ENCODE data around the gene SIAH3. TPM values are rescaled to one million over a fixed set of nuclear protein-coding genes. Genes with fewer than 3 reads are reported as not detected.

The SIAH3 gene
- total RNA-seq, 1 experiment from 2014 or later: not detected

- no peak overlapping the region for H3K14ac ChIP-seq (ENCODE audit: insufficient read depth, low read length)
- no peaks in the 10 kb centered on the region; a peak in 1 of 7 replicates for H3K36me3 Mint-ChIP-seq (ENCODE audit: insufficient read depth in 1 of 3, low read depth in 3 of 3)
- H4K5ac ChIP-seq (ENCODE audit: insufficient read length, low read depth, low read length): no peak overlapping the region
- no peak overlapping the region for H3K4me2 ChIP-seq (ENCODE audit: insufficient read depth, insufficient read length, low read length)
- no peak overlapping the region; a peak in 1 of 7 replicates for H3K27ac Mint-ChIP-seq
- H3K9me3 ChIP-seq (ENCODE audit: control insufficient read depth, low read depth, low read length): no peaks in the 10 kb centered on the region
- H3K4ac ChIP-seq (ENCODE audit: low read depth, low read length): no peak overlapping the region
- no CpG with 5 or more reads among the region's 3 CpGs for WGBS (ENCODE audit: extremely low coverage, insufficient read length, low lambda C conversion rate)
- H3K9ac ChIP-seq (ENCODE audit: extremely low read depth, insufficient read length, low read length): no peak overlapping the region
- H3K27me3 Mint-ChIP-seq (ENCODE audit: low read depth): no peaks in the 10 kb centered on the region
- H3K4me1 Mint-ChIP-seq: peaks cover 0 to 14% of the 10 kb centered on the region in 2 experiments; a peak in 2 of 4 replicates
- H3K18ac ChIP-seq (ENCODE audit: insufficient read length, low read depth, low read length): no peak overlapping the region
- H2BK120ac ChIP-seq (ENCODE audit: low read depth, low read length, poor library complexity, severe bottlenecking): no peak overlapping the region
- H3K56ac ChIP-seq (ENCODE audit: insufficient read length, low read depth, low read length): no peak overlapping the region
- H3K27ac ChIP-seq (ENCODE audit: insufficient read length, low read depth, low read length): no peak overlapping the region
- no peaks in the 10 kb centered on the region for H3K4me1 ChIP-seq (ENCODE audit: insufficient read depth, low read length)
- no peaks in the 10 kb centered on the region for H3K23me2 ChIP-seq (ENCODE audit: insufficient read length, low read depth, low read length, poor library complexity, severe bottlenecking)
- H2BK15ac ChIP-seq (ENCODE audit: low read depth, low read length): no peak overlapping the region
- no peaks in the 10 kb centered on the region for H3K79me1 ChIP-seq (ENCODE audit: insufficient read depth, low read depth, low read length, poor library complexity, severe bottlenecking)
- H2BK20ac ChIP-seq (ENCODE audit: low read depth, low read length, poor library complexity, severe bottlenecking): no peak overlapping the region
- H3K9me3 Mint-ChIP-seq: peaks cover 0 to 2% of the 10 kb centered on the region in 2 experiments; a peak in 2 of 5 replicates
- H2AK5ac ChIP-seq (ENCODE audit: insufficient read length, low read length): no peak overlapping the region
- no peaks in the 10 kb centered on the region for H3K79me2 ChIP-seq (ENCODE audit: insufficient read depth, low read length)
- H2AFZ ChIP-seq (ENCODE audit: low read length): no peak overlapping the region
- H3T11ph ChIP-seq (ENCODE audit: low read length): no peak overlapping the region
- H3K4me3 Mint-ChIP-seq: no peak overlapping the region
- no peaks in the 10 kb centered on the region for H4K20me1 ChIP-seq (ENCODE audit: control insufficient read depth, insufficient read depth, insufficient read length)
- no peak for DNase-seq
- no peak overlapping the region for H2BK5ac ChIP-seq (ENCODE audit: insufficient read length, low read length)
- H2BK12ac ChIP-seq (ENCODE audit: insufficient read length, low read depth, low read length): no peak overlapping the region
- no peak overlapping the region for H3K23ac ChIP-seq (ENCODE audit: insufficient read length, low read depth, low read length)
- TF ChIP-seq, protein P1, sequence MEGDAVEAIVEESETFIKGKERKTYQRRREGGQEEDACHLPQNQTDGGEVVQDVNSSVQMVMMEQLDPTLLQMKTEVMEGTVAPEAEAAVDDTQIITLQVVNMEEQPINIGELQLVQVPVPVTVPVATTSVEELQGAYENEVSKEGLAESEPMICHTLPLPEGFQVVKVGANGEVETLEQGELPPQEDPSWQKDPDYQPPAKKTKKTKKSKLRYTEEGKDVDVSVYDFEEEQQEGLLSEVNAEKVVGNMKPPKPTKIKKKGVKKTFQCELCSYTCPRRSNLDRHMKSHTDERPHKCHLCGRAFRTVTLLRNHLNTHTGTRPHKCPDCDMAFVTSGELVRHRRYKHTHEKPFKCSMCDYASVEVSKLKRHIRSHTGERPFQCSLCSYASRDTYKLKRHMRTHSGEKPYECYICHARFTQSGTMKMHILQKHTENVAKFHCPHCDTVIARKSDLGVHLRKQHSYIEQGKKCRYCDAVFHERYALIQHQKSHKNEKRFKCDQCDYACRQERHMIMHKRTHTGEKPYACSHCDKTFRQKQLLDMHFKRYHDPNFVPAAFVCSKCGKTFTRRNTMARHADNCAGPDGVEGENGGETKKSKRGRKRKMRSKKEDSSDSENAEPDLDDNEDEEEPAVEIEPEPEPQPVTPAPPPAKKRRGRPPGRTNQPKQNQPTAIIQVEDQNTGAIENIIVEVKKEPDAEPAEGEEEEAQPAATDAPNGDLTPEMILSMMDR (conservative IDR thresholded peaks at IDR 0.05): no peak
- H4K91ac ChIP-seq (ENCODE audit: insufficient read length, low read depth, low read length): no peak overlapping the region
- H4K8ac ChIP-seq (replicated peaks; ENCODE audit: insufficient read length, low read depth, low read length): no peak overlapping the region
- no peaks in the 10 kb centered on the region for H3K27me3 ChIP-seq (ENCODE audit: insufficient read depth, low read length)
These were observed 52.7 kb downstream of the SIAH3 start for GRCh38 chr13:45798851-45799250.
